HT-29 (cell line): Measurements from ENCODE around the gene NRGN. TPM values are rescaled to one million over a fixed set of nuclear protein-coding genes. Genes with fewer than 3 reads are reported as not detected.
A peak's percentile ranks its signal among the peaks of the same experiment; 100 is the strongest.
"Not testable (repeated sequence)": the region's sequence is repeated elsewhere in the genome, so short reads cannot be mapped to it uniquely, and the experiment has no call there.

Source experiments
- DNase-seq: peaks from one replicate; pipeline ENCODE4 v3.0.0-alpha.2; 2015; ENCODE audit warnings: low spot score
- total RNA-seq: library from RNA; depleted of rRNA; stranded (reverse); fragments of >200 nt; shearing (Covaris generic); gene quantifications from 2 replicates; pipeline ENCODE4 v1.2.3, GENCODE V29; 2014

NRGN gene
- total RNA-seq, 1 experiment from 2014 or later, result 9.9 TPM

- no peak for DNase-seq
Measured at GRCh38 chr11:124757320-124757719, 17.6 kb downstream of the NRGN start.

GRCh38 chr11:124758355-124759265 is 18.9 kb downstream of the NRGN start:
- peak; percentile 95 for DNase-seq

GRCh38 chr11:124759266-124760204 is 19.8 kb downstream of the NRGN start:
- no peak for DNase-seq

DNA sequence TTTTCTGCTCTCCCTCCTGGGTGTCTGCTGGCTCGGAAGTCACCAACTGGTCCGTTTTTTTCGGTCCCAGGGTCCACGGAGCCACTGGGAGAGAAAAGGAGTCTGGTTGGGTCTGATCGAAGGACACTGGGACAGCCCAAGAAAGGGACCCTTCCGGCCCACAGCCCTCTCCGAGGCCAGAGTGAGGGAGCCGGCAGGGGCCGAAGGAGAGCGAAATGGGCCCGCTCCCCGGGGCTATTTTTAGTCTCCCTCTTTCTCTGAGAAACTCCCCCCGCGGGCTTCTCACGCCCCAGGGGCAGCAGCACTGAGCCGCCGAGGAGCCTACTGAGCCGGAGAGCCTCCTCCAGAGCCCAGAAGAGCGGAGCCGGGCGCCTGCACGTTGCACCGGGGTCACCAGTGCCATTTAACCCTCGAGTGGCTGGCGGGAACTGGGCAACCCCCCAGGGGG is 20.5 kb downstream of the NRGN start:
- no peak for DNase-seq

DNA sequence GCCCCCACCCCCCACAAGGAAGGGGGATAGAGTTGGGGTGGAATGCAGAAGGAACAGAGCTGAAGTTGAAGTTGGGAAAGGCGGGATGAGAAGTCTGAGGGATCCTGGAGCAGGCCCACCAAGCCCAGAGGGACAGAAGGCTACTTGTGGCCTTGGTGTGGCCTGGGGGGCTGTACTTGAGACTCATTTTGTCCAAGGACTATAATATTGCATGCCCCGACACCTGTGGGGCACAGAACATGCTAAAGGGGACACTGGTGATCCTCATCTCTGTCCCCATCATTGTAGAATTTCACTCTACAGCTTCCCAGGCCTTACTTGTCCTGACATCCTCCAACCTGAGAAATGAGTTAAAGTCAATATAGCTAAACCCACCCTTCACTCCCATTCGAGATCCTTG is 21.1 kb downstream of the NRGN start:
- no peak for DNase-seq

- DNase-seq, result peak; percentile 34
Measured at GRCh38 chr11:124761301-124762104, 21.8 kb downstream of the NRGN start.

DNA sequence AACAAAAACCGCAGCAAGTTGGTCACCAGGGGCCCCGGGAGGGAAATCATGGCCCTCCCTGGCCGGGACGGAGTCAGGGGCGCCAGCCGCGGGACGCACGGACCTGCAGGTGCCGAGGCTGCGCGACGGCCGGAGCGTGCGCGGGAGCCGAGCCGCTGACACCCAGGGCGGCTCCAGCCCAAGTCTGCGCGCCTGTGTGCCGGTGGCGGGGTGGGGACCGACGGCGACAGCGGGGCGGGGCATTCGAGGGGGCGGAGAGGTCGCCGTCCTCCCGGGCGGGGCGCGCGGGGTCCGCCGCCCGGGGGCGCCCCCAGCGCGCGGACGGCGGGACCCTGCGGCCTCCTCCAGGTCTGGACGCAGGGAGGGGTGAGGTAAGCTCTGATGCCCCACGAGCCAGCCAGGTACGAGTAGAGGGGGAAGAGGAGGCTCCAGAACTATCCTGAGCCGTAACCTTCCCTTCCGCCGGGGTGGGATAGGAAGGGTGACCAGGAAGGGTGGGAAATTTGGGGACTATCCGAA is 22.4 kb downstream of the NRGN start, which contains the start of gene ESAM:
TSS of gene ESAM (minus strand) at position 186 of the 519 bp plus-strand sequence. CDS start at position 50, 136 bp downstream.
- DNase-seq, result peak; percentile 62

GRCh38 chr11:124762624-124763155 is 22.9 kb downstream of the NRGN start:
- DNase-seq, result peak; percentile 71

DNA sequence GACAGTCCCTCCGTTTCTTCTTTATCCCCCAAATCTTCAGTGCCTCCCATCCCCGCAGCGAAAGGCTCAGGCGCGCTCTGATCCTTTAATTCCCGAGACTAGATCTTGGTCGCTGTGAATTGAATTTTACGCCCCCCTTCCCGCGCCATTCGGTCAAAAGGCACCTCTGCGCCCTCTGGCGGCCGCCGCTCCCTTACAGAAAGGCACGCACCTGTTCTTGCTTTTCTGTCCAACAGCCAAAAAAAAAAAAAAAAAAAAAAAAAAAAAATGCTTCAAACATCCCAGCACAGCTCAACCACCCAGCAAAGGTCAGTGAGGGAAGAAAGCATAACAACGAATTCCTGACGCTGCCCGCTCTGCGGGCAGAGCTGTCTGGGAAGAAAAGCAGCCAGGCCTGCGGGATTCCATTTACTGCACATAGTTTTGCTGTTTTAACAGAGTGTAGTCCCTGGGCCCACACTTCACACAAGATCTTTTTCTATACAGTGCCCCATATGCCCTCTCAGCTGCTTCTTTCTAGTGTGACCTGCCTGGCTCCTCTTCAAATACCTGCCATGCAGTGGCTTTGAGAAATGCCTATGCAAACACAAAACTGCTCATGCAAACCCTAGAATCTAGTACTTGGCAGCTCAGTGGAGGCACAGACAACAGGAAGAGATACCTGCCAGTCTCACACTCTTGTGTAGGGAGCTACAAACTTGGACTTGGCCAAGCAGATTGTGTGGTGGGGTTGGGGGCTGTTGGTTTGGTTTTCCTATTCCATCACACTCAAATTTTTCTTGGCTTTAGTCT is 23.6 kb downstream of the NRGN start:
- DNase-seq, result peak; percentile 95

- no peak for DNase-seq
Measured at GRCh38 chr11:124766156-124766555, 26.4 kb downstream of the NRGN start.

DNA sequence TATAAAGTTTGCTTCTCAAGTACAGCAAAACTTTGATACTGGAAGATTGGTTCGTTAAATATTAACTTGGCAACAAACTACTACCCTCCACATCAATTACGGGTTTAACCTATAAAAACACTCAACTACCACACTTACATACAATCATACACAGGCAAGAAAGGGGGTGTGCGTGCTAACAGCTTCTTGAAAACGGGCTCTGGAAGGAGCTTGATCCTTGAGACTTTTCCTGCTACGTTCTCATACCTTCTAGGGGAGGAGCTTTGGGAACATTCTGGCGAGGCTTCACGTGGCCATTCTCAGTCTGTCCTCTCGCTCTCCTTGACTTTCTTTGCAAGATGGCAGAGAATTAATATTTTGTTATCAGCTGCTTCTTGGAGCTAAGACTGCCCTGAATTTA is 29.2 kb downstream of the NRGN start:
- peak; percentile 83 for DNase-seq

DNA sequence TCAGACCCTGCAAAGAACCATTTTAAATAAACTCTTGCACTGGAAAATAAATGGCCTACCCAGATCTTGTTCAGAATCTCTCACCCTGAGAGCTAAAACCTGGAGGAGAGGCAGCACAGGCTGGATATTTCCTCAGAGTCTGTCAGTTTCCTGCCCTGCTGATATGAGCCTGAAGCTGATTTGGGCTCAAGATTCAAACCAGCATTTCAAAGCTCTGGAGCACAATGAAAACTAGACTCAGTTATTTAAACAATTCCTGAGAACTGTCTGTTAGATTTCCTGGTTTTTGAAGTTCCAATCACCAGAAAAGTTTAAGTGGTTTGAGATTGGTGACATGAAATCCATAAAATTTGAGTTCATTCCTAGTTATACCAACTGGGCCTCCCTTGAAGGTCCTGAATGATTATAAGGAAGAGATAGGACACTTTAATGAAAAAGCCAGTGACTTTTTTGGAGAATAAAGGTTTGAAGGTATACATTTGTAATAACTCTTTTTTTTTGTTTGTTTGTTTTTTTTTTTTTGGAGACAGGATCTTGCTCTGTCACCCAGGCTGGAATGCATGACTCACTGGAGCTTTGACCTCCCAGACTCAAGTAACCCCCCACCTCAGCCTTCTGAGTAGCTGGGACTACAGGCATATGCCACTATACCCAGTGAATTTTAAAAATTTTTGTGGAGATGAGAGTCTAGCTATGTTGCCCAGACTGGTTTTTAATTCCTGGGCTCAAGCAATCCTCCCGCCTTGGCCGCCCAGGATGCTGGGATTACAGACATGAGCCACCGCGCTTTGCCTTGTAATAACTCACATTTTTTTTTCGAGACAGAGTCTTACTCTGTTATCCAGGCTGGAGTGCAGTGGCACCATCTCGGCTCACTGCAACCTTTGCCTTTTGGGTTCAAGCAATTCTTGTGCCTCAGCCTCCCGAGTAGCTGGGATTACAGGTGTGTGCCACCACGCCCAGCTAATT is 30.3 kb downstream of the NRGN start:
- peak; percentile 38 for DNase-seq

DNA sequence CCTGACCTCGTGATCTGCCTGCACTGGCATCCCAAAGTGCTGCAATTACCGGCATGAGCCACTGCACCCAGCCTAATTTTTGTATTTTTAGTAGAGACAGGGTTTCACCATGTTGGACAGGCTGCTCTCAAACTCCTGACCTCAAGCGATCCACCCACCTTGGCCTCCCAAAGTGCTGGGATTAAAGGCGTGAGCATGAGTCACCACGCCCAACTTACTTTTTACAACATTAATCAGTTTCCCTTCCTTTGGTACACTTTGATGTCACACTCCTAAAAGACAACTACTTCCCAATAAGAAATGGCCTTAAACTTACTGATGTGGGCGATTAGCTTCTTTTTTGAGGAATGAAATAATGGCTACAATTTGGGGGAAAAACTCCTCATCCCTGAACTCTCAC is 31.2 kb downstream of the NRGN start:
- DNase-seq, result not testable (repeated sequence)

GRCh38 chr11:124776865-124777645 is 37.3 kb downstream of the NRGN start:
- no peak for DNase-seq

DNA sequence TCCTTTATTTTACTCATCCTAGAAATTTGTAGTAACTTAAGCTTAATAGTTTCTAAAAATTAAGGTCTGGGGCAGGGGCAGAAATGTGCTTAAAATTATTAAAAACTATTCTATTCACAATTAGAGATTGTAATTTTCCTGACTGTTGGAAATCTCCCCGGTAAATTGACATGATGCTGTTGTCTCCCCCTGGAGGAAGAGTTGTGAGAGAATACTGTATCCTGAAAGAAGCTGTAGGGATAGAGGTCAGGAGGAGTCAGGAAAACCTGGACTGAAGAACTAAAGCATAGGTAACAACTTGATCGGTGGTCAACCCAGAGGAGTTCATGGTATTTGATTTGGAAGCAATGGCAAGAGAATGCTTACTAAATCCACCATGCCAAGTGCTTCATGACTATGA is 38.5 kb downstream of the NRGN start:
- peak; percentile 58 for DNase-seq

GRCh38 chr11:124779568-124779967 is 39.8 kb downstream of the NRGN start:
- no peak for DNase-seq

DNA sequence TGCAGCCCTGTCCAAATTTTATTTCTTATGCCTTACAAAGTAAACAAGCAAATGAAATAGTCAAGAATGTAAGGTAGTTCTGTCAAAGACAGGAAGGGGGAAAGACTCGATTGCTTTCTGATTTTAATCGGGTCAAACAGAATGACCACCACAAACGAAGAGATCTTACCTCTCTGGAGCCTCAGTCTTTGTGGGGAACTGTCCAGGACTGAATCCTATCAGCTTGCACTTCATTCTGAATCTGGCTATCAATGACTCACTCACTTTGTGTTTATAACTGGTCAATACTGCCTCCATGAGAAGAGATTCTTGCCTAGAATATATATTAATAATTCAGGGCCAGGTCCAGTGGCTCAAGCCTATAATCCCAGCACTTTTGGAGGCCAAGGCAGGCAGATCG is 43.3 kb downstream of the NRGN start:
- DNase-seq, result no peak

DNA sequence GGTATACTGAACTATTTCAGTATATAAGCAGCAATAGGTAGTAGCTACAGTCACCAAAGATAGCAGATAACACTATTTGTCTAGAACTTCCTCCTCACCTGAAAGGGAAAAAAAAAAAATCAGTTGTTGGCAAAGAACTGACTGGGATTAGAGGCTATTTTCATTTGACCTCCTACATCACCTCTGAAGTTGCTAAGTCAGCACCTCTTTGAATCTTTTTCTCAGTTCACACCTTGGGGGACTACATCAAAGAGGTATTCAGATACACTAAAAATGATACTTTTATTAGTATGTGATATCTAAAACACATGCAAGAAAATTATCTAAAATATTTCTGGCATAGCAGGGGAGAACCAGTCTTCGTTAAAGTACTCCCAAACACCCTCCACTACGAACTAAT is 44.3 kb downstream of the NRGN start:
- no peak for DNase-seq
